Endothelial cell (in vitro differentiated cells): ENCODE results near the gene CAMTA1. TPM values are rescaled to one million over a fixed set of nuclear protein-coding genes. Genes with fewer than 3 reads are reported as not detected.

ENCODE experiments used
- DNase-seq: peaks from one replicate; pipeline ENCODE4 v3.0.0; 2021; ENCODE audit warnings: low spot score
- H3K27ac Mint-ChIP-seq: one replicate; pipeline ENCODE4 v1.8.0; 2021; ENCODE audit warnings: mixed read lengths, inconsistent platforms; ENCODE audit not compliant: unreplicated experiment
- H3K27me3 Mint-ChIP-seq: one replicate; pipeline ENCODE4 v1.8.0; 2021; ENCODE audit warnings: mild to moderate bottlenecking, moderate library complexity, mixed read lengths, inconsistent platforms; ENCODE audit not compliant: unreplicated experiment
- H3K36me3 Mint-ChIP-seq: one replicate; pipeline ENCODE4 v1.8.0; 2021; ENCODE audit warnings: mild to moderate bottlenecking, low read depth, mixed read lengths, inconsistent platforms; ENCODE audit not compliant: unreplicated experiment
- H3K4me1 Mint-ChIP-seq: one replicate; pipeline ENCODE4 v1.8.0; 2021; ENCODE audit warnings: mild to moderate bottlenecking, mixed read lengths, inconsistent platforms; ENCODE audit not compliant: unreplicated experiment
- H3K4me3 Mint-ChIP-seq: one replicate; pipeline ENCODE4 v1.8.0; 2021; ENCODE audit warnings: mild to moderate bottlenecking, mixed read lengths, inconsistent platforms; ENCODE audit not compliant: unreplicated experiment
- H3K9me3 Mint-ChIP-seq: one replicate; pipeline ENCODE4 v1.8.0; 2021; ENCODE audit warnings: mixed read lengths, inconsistent platforms; ENCODE audit not compliant: unreplicated experiment
- CTCF ChIP-seq: fragments of 200-600 bp; sonication (generic); IDR thresholded peaks from one replicate; pipeline ENCODE4 v1.5.0; 2021; ENCODE audit warnings: antibody characterized with exemption; ENCODE audit not compliant: unreplicated experiment
- total RNA-seq: library from RNA; stranded (reverse); fragmentation: NEBNext Ultra II Directional; extraction: Animal tissue kit (Norgen Biotek cat#: 25700); gene quantifications from one replicate; pipeline ENCODE4 v1.2.1, GENCODE V29; 2021; ENCODE audit not compliant: unreplicated experiment

Gene CAMTA1
- total RNA-seq, 1 donor from 2014 or later = 87.3 TPM

DNA sequence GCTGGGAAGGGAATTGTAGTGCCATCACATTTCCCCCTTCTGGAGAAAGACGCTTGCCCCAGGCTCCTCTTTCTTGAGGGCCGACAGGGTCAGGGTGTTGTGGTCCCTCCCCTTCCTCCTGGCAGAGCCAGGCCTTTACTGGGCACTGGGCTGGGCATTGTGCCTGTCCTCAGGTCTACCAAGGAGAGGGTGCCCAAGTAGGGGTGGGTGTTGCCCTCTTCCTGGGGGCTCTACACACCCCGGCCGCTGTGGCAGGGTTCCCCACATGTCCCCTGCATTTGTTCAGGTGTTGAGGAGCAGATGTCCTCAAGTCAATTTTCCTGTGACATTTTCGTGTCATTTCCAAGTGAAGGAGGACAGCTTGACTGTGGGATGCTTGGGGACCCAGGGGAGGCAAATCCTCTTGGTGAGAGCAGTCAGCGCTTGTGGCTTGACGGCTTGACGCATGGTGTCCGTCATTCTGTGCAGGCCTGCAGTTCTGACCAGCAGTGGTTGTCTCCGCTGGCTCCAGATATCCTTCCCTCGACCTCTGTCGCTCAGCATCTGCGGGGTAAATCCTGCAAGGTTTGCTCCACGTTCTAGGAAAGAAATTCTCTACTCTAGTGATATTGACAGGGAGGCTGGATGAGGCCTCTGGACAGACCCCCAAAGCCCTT lies 804.0 kb downstream of the CAMTA1 start:
- Mint-ChIP-seq H3K36me3 (no peaks in the 10 kb centered on the region), H3K27ac (no peak overlapping the region), H3K27me3 (peaks cover 2% of the 10 kb centered on the region), H3K9me3 (no peaks in the 10 kb centered on the region), H3K4me3 (no peak overlapping the region), H3K4me1 (no peaks in the 10 kb centered on the region)
- no peak for DNase-seq
- no peak for TF ChIP-seq CTCF

DNA sequence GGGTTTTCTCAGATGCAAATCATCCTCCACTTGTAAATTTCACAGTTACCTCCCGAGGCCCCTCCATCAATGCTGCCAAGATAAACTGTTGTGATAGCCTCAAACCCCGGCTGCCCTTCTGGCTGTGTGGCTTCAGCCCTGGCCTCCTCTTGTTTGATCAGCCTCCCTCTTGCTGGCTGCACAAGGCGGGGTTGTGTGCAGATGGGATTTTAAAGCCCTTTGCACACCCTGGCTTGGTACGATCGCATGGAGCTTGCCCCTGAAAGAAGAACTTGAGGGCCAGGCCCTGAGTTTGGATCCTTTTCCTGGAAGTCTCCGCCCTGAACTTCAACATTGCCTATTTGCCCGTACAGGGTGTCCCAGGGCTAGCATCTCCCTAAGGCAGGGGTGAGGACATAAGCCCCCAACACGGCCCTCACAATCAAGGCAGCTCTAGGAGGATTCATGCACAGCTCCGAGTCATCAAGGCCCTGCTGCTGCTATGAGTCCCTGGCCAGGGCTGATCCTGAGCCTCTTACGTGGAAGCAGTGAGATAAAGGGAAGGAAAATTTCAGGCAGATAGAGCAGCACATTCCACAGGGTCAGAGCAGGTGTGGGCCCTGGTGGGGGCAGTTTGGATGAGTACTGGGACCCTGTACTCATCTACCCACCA lies 804.6 kb downstream of the CAMTA1 start:
- peaks cover 4% of the 10 kb centered on the region for H3K27me3 Mint-ChIP-seq
- no peaks in the 10 kb centered on the region for H3K36me3 Mint-ChIP-seq
- H3K9me3 Mint-ChIP-seq = no peaks in the 10 kb centered on the region
- DNase-seq = no peak
- H3K4me1 Mint-ChIP-seq = no peaks in the 10 kb centered on the region
- no peak overlapping the region for H3K4me3 Mint-ChIP-seq
- H3K27ac Mint-ChIP-seq = no peak overlapping the region
- no peak for TF ChIP-seq CTCF

DNA sequence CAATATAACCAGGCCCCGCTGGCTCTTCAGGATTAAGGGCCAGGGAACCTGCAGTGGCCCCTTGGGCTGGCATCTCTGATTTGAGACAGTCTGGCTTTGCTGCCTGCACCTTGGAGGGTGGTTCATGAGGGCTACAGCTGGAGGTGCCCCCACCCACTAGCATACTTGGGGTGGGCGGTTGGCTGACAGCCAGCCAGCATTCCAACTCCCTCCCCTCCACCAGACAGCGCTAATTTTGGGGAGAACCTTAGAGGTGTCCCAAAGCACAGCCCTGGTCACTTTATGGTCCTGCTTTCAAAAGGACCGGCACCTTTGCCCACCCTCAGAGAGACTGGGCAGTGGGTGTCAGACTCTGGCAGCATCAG lies 805.2 kb downstream of the CAMTA1 start:
- no peak overlapping the region for H3K27ac Mint-ChIP-seq
- H3K36me3 Mint-ChIP-seq = no peaks in the 10 kb centered on the region
- no peak overlapping the region for H3K4me3 Mint-ChIP-seq
- peaks cover 4% of the 10 kb centered on the region for H3K27me3 Mint-ChIP-seq
- no peaks in the 10 kb centered on the region for H3K9me3 Mint-ChIP-seq
- H3K4me1 Mint-ChIP-seq = no peaks in the 10 kb centered on the region
- DNase-seq = no peak
- TF ChIP-seq CTCF = no peak

GRCh38 chr1:7591565-7591964 lies 806.3 kb downstream of the CAMTA1 start:
- no peak for TF ChIP-seq CTCF
- no peaks in the 10 kb centered on the region for H3K9me3 Mint-ChIP-seq
- no peaks in the 10 kb centered on the region for H3K36me3 Mint-ChIP-seq
- peaks cover 4% of the 10 kb centered on the region for H3K27me3 Mint-ChIP-seq
- no peak for DNase-seq
- no peaks in the 10 kb centered on the region for H3K4me1 Mint-ChIP-seq
- no peak overlapping the region for H3K4me3 Mint-ChIP-seq
- no peak overlapping the region for H3K27ac Mint-ChIP-seq

DNA sequence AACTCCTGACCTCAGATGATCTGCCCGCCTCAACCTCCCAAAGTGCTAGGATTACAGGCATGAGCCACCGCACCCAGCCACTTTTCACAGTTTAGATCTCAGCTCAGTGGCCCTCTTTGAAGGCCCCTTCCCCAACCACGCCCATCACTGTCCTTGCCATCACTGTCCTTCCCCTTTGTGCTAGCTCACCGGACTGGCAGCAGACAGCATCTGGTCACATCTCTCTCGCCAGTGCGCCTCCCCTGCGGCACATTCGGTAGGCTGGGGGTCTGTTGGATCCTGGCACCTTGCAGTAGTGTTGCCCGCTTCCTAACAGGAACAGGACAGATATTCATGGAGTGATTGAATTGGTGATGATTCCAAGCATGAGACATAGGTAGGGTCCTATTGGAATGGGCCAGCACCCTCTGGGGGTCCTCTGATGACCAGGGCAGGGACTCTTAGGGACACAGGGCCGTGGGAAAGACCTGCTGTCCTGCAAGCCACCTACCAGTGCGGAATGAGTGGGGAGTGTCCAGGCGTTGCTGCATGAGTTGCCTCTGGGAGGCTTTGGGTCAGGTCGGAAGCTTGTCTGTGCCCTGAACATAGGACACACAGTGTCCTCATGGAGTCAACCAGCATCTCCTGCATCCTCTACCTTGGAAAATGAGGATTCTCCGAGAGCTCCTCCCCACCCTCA lies 807.0 kb downstream of the CAMTA1 start:
- H3K9me3 Mint-ChIP-seq = no peaks in the 10 kb centered on the region

More for the DNA sequence above, 807.0 kb downstream of the CAMTA1 start:
- no peak overlapping the region for H3K4me3 Mint-ChIP-seq
- no peaks in the 10 kb centered on the region for H3K4me1 Mint-ChIP-seq
- no peak for TF ChIP-seq CTCF
- no peak for DNase-seq
- H3K36me3 Mint-ChIP-seq = no peaks in the 10 kb centered on the region
- peaks cover 4% of the 10 kb centered on the region for H3K27me3 Mint-ChIP-seq
- no peak overlapping the region for H3K27ac Mint-ChIP-seq
